Measurements from ENCODE around the gene PRPH.
A peak's percentile ranks its signal among the peaks of the same experiment; 100 is the strongest.

The PRPH gene

GRCh38 chr12:49288412-49288853, 6.5 kb upstream of the PRPH start:
- no peak overlapping the region for H3K9ac ChIP-seq (ENCODE audit: low read length in 5 of 5)
- no peak overlapping the region for H3K27ac ChIP-seq (ENCODE audit: low read depth, low read length)
- H3K9me3 ChIP-seq (ENCODE audit: control insufficient read depth in 5 of 5, low read length in 5 of 5), result no peaks in the 10 kb centered on the region
- no peaks in the 10 kb centered on the region for H3K36me3 ChIP-seq (ENCODE audit: control insufficient read depth in 5 of 5, insufficient read depth in 5 of 5, low read length in 5 of 5)
- H3K27me3 ChIP-seq (ENCODE audit: control insufficient read depth in 5 of 5, insufficient read depth in 4 of 5, low read length in 5 of 5), result peaks cover 5 to 25% (median 12%) of the 10 kb centered on the region in 5 donors
- peaks cover 0 to 8% (median 6%) of the 10 kb centered on the region in 5 donors for H3K4me1 ChIP-seq (ENCODE audit: control insufficient read depth in 5 of 5, insufficient read depth in 5 of 5, low read length in 5 of 5)
- H3K4me3 ChIP-seq (ENCODE audit: low read depth in 1 of 5, low read length in 5 of 5), result no peak overlapping the region

- Histone ChIP-seq H3K27ac (ENCODE audit: low read depth, low read length) (no peak overlapping the region), H3K9me3 (ENCODE audit: control insufficient read depth in 5 of 5, low read length in 5 of 5) (no peaks in the 10 kb centered on the region), H3K4me1 (ENCODE audit: control insufficient read depth in 5 of 5, insufficient read depth in 5 of 5, low read length in 5 of 5) (peaks cover 0 to 13% (median 6%) of the 10 kb centered on the region in 5 donors), H3K9ac (ENCODE audit: low read length in 5 of 5) (no peak overlapping the region), H3K4me3 (ENCODE audit: low read depth in 1 of 5, low read length in 5 of 5) (no peak overlapping the region), H3K27me3 (ENCODE audit: control insufficient read depth in 5 of 5, insufficient read depth in 4 of 5, low read length in 5 of 5) (peaks cover 8 to 25% (median 9%) of the 10 kb centered on the region in 5 donors), H3K36me3 (ENCODE audit: control insufficient read depth in 5 of 5, insufficient read depth in 5 of 5, low read length in 5 of 5) (no peaks in the 10 kb centered on the region)
These were observed 5.9 kb upstream of the PRPH start for GRCh38 chr12:49288922-49289555.

- no peaks in the 10 kb centered on the region for H3K36me3 ChIP-seq (ENCODE audit: control insufficient read depth in 5 of 5, insufficient read depth in 5 of 5, low read length in 5 of 5)
- peaks cover 0 to 33% (median 29%) of the 10 kb centered on the region in 5 donors for H3K4me1 ChIP-seq (ENCODE audit: control insufficient read depth in 5 of 5, insufficient read depth in 5 of 5, low read length in 5 of 5)
- no peaks in the 10 kb centered on the region for H3K9me3 ChIP-seq (ENCODE audit: control insufficient read depth in 5 of 5, low read length in 5 of 5)
- peaks cover 29 to 56% (median 39%) of the 10 kb centered on the region in 5 donors for H3K27me3 ChIP-seq (ENCODE audit: control insufficient read depth in 5 of 5, insufficient read depth in 4 of 5, low read length in 5 of 5)
- no peak overlapping the region for H3K27ac ChIP-seq (ENCODE audit: low read depth, low read length)
- no peak overlapping the region for H3K4me3 ChIP-seq (ENCODE audit: low read depth in 1 of 5, low read length in 5 of 5)
- no peak overlapping the region for H3K9ac ChIP-seq (ENCODE audit: low read length in 5 of 5)
These were observed 2.3 kb upstream of the PRPH start for GRCh38 chr12:49292729-49293055.

- H3K36me3 ChIP-seq (ENCODE audit: control insufficient read depth in 5 of 5, insufficient read depth in 5 of 5, low read length in 5 of 5), result no peaks in the 10 kb centered on the region
- H3K9ac ChIP-seq (ENCODE audit: low read length in 5 of 5), result no peak overlapping the region
- peak overlapping the region in 2 of 5 donors; percentile 10 to 27 for H3K4me3 ChIP-seq (ENCODE audit: low read depth in 1 of 5, low read length in 5 of 5)
- peaks cover under 1 to 33% (median 30%) of the 10 kb centered on the region in 5 donors for H3K4me1 ChIP-seq (ENCODE audit: control insufficient read depth in 5 of 5, insufficient read depth in 5 of 5, low read length in 5 of 5)
- H3K9me3 ChIP-seq (ENCODE audit: control insufficient read depth in 5 of 5, low read length in 5 of 5), result no peaks in the 10 kb centered on the region
- H3K27me3 ChIP-seq (ENCODE audit: control insufficient read depth in 5 of 5, insufficient read depth in 4 of 5, low read length in 5 of 5), result peaks cover 35 to 57% (median 42%) of the 10 kb centered on the region in 5 donors
- H3K27ac ChIP-seq (ENCODE audit: low read depth, low read length), result no peak overlapping the region
These were observed 1.6 kb upstream of the PRPH start for GRCh38 chr12:49293056-49293956.

- Histone ChIP-seq H3K27me3 (ENCODE audit: control insufficient read depth in 5 of 5, insufficient read depth in 4 of 5, low read length in 5 of 5) (peaks cover 40 to 56% (median 48%) of the 10 kb centered on the region in 5 donors), H3K27ac (ENCODE audit: low read depth, low read length) (no peak overlapping the region), H3K9me3 (ENCODE audit: control insufficient read depth in 5 of 5, low read length in 5 of 5) (no peaks in the 10 kb centered on the region), H3K9ac (ENCODE audit: low read length in 5 of 5) (no peak overlapping the region), H3K36me3 (ENCODE audit: control insufficient read depth in 5 of 5, insufficient read depth in 5 of 5, low read length in 5 of 5) (no peaks in the 10 kb centered on the region), H3K4me3 (ENCODE audit: low read depth in 1 of 5, low read length in 5 of 5) (no peak overlapping the region), H3K4me1 (ENCODE audit: control insufficient read depth in 5 of 5, insufficient read depth in 5 of 5, low read length in 5 of 5) (peaks cover 2 to 33% (median 30%) of the 10 kb centered on the region in 5 donors)
These were observed 702 bp upstream of the PRPH start for GRCh38 chr12:49294086-49294803.

GRCh38 chr12:49294804-49295081, 204 bp upstream of the PRPH start:
- H3K4me1 ChIP-seq (ENCODE audit: control insufficient read depth in 5 of 5, insufficient read depth in 5 of 5, low read length in 5 of 5), result peaks cover 2 to 33% (median 30%) of the 10 kb centered on the region in 5 donors
- no peak overlapping the region for H3K9ac ChIP-seq (ENCODE audit: low read length in 5 of 5)
- no peaks in the 10 kb centered on the region for H3K9me3 ChIP-seq (ENCODE audit: control insufficient read depth in 5 of 5, low read length in 5 of 5)
- H3K4me3 ChIP-seq (ENCODE audit: low read depth in 1 of 5, low read length in 5 of 5), result no peak overlapping the region
- no peaks in the 10 kb centered on the region for H3K36me3 ChIP-seq (ENCODE audit: control insufficient read depth in 5 of 5, insufficient read depth in 5 of 5, low read length in 5 of 5)
- H3K27me3 ChIP-seq (ENCODE audit: control insufficient read depth in 5 of 5, insufficient read depth in 4 of 5, low read length in 5 of 5), result peaks cover 40 to 54% (median 48%) of the 10 kb centered on the region in 5 donors
- H3K27ac ChIP-seq (ENCODE audit: low read depth, low read length), result no peak overlapping the region

GRCh38 chr12:49296034-49296835, 1.3 kb downstream of the PRPH start:
- no peaks in the 10 kb centered on the region for H3K9me3 ChIP-seq (ENCODE audit: control insufficient read depth in 5 of 5, low read length in 5 of 5)
- H3K27me3 ChIP-seq (ENCODE audit: control insufficient read depth in 5 of 5, insufficient read depth in 4 of 5, low read length in 5 of 5), result peaks cover 40 to 54% (median 49%) of the 10 kb centered on the region in 5 donors
- H3K9ac ChIP-seq (ENCODE audit: low read length in 5 of 5), result no peak overlapping the region
- H3K27ac ChIP-seq (ENCODE audit: low read depth, low read length), result no peak overlapping the region
- peak overlapping the region in 2 of 5 donors; percentile 24 to 44 for H3K4me3 ChIP-seq (ENCODE audit: low read depth in 1 of 5, low read length in 5 of 5)
- no peaks in the 10 kb centered on the region for H3K36me3 ChIP-seq (ENCODE audit: control insufficient read depth in 5 of 5, insufficient read depth in 5 of 5, low read length in 5 of 5)
- H3K4me1 ChIP-seq (ENCODE audit: control insufficient read depth in 5 of 5, insufficient read depth in 5 of 5, low read length in 5 of 5), result peaks cover 2 to 33% (median 30%) of the 10 kb centered on the region in 5 donors

GRCh38 chr12:49296836-49297694, 2.1 kb downstream of the PRPH start:
- H3K9ac ChIP-seq (ENCODE audit: low read length in 5 of 5), result no peak overlapping the region
- peaks cover 2 to 33% (median 30%) of the 10 kb centered on the region in 5 donors for H3K4me1 ChIP-seq (ENCODE audit: control insufficient read depth in 5 of 5, insufficient read depth in 5 of 5, low read length in 5 of 5)
- H3K27ac ChIP-seq (ENCODE audit: low read depth, low read length), result no peak overlapping the region
- H3K4me3 ChIP-seq (ENCODE audit: low read depth in 1 of 5, low read length in 5 of 5), result peak overlapping the region in 3 of 5 donors; percentile 24 to 46 (median 44)
- no peaks in the 10 kb centered on the region for H3K36me3 ChIP-seq (ENCODE audit: control insufficient read depth in 5 of 5, insufficient read depth in 5 of 5, low read length in 5 of 5)
- H3K9me3 ChIP-seq (ENCODE audit: control insufficient read depth in 5 of 5, low read length in 5 of 5), result no peaks in the 10 kb centered on the region
- peaks cover 40 to 57% (median 52%) of the 10 kb centered on the region in 5 donors for H3K27me3 ChIP-seq (ENCODE audit: control insufficient read depth in 5 of 5, insufficient read depth in 4 of 5, low read length in 5 of 5)

GRCh38 chr12:49297695-49298060, 2.7 kb downstream of the PRPH start:
- peaks cover 40 to 57% (median 52%) of the 10 kb centered on the region in 5 donors for H3K27me3 ChIP-seq (ENCODE audit: control insufficient read depth in 5 of 5, insufficient read depth in 4 of 5, low read length in 5 of 5)
- no peaks in the 10 kb centered on the region for H3K9me3 ChIP-seq (ENCODE audit: control insufficient read depth in 5 of 5, low read length in 5 of 5)
- no peak overlapping the region for H3K4me3 ChIP-seq (ENCODE audit: low read depth in 1 of 5, low read length in 5 of 5)
- no peaks in the 10 kb centered on the region for H3K36me3 ChIP-seq (ENCODE audit: control insufficient read depth in 5 of 5, insufficient read depth in 5 of 5, low read length in 5 of 5)
- H3K4me1 ChIP-seq (ENCODE audit: control insufficient read depth in 5 of 5, insufficient read depth in 5 of 5, low read length in 5 of 5), result peaks cover 2 to 33% (median 29%) of the 10 kb centered on the region in 5 donors
- H3K9ac ChIP-seq (ENCODE audit: low read length in 5 of 5), result no peak overlapping the region
- no peak overlapping the region for H3K27ac ChIP-seq (ENCODE audit: low read depth, low read length)
